GM12878 (cell line): ENCODE data around the gene CCDC51. TPM values are rescaled to one million over a fixed set of nuclear protein-coding genes. Genes with fewer than 3 reads are reported as not detected.

Source experiments
- ATAC-seq: fragments of 200-7000 bp; cut with Tn5 transposase; 3 replicates; pipeline ENCODE4 v1.9.1; 2020; ENCODE audit warnings: mild to moderate bottlenecking, moderate library complexity
- BruUV-seq: library from RNA; stranded (reverse); fragments of 400-500 nt; replicated peaks from 2 replicates; lab custom pipeline; 2021; lab: Mats Ljungman, UMichigan
- CTCF ChIA-PET: fragments of 300-600 bp; sonication (Branson Sonifier 250); formaldehyde crosslinking; extraction: SDS; loops from one replicate; lab custom pipeline; 2021; ENCODE audit warnings: inconsistent platforms; lab: Yijun Ruan, JAX
- POLR2A ChIA-PET: fragments of 350-600 bp; formaldehyde crosslinking; extraction: SDS; loops from one replicate; lab custom pipeline; 2021; ENCODE audit warnings: inconsistent platforms; lab: Charles Lee
- RAD21 ChIA-PET: fragments of 300-600 bp; sonication (Branson Sonifier 250); formaldehyde crosslinking; loops from one replicate; lab custom pipeline; 2023; ENCODE audit warnings: antibody characterized with exemption; ENCODE audit not compliant: unreplicated experiment; lab: Charles Lee
- SMC1A ChIA-PET: fragments of 300-600 bp; sonication (Branson Sonifier 250); formaldehyde crosslinking; loops from one replicate; lab custom pipeline; 2023; ENCODE audit not compliant: unreplicated experiment, uncharacterized antibody; lab: Charles Lee
- DNase-seq: peaks from one replicate; pipeline ENCODE4 v3.0.0-alpha.2; 2011; ENCODE audit warnings: low read depth, low spot score
- FAIRE-seq: peaks from 3 replicates; lab custom pipeline; 2011; peaks lifted over from hg19 to GRCh38; lab: Jason Lieb, UNC
- H2AFZ ChIP-seq: 2 replicates; pipeline ENCODE4 v1.6.0; 2011; ENCODE audit warnings: low read depth, low read length, control low read depth; ENCODE audit not compliant: control insufficient read depth
- H3K27ac ChIP-seq: 2 replicates; pipeline ENCODE4 v1.5.1; 2011; ENCODE audit warnings: control low read depth; ENCODE audit not compliant: control insufficient read depth, insufficient read depth
- H3K27me3 ChIP-seq, 2 experiments: replicated peaks in 1 of 2; 2 replicates each; pipeline versions ENCODE4 v1.6.0 to v1.6.1; 2011; ENCODE audit warnings: low read length in 1 of 2; ENCODE audit not compliant: control insufficient read depth in 2 of 2, insufficient read depth in 2 of 2
- H3K36me3 ChIP-seq, 2 experiments: 2 replicates each; pipeline ENCODE4 v1.5.1; 2011; ENCODE audit warnings: low read length in 1 of 2; ENCODE audit not compliant: control insufficient read depth in 2 of 2, insufficient read depth in 2 of 2
- H3K4me1 ChIP-seq: 2 replicates; pipeline ENCODE4 v1.6.1; 2011; ENCODE audit warnings: mild to moderate bottlenecking, low read length, moderate library complexity, mixed read lengths; ENCODE audit not compliant: control insufficient read depth, insufficient read depth
- H3K4me2 ChIP-seq: 2 replicates; pipeline ENCODE4 v1.6.0; 2011; ENCODE audit warnings: control low read depth; ENCODE audit not compliant: control insufficient read depth, insufficient read depth
- H3K4me3 ChIP-seq: fragments of 200-600 bp; sonication (generic); 2 replicates; pipeline ENCODE4 v1.5.1; 2016
- H3K79me2 ChIP-seq: 2 replicates; pipeline ENCODE4 v1.6.0; 2011; ENCODE audit warnings: low read length; ENCODE audit not compliant: control insufficient read depth, insufficient read depth
- H3K9ac ChIP-seq: 2 replicates; pipeline ENCODE4 v1.8.0; 2011; ENCODE audit warnings: low read length, control low read depth, mixed read lengths; ENCODE audit not compliant: control insufficient read depth, insufficient read depth
- H3K9me3 ChIP-seq: replicated peaks from 3 replicates; pipeline ENCODE4 v1.5.1; 2011; ENCODE audit warnings: mild to moderate bottlenecking, low read length; ENCODE audit not compliant: control insufficient read depth, insufficient read depth
- H4K20me1 ChIP-seq: 2 replicates; pipeline ENCODE4 v1.6.0; 2011; ENCODE audit not compliant: control insufficient read depth, insufficient read depth
- BCL11A ChIP-seq: IDR thresholded peaks from 2 replicates; pipeline ENCODE4 v1.6.1; 2011; ENCODE audit warnings: low read depth, low read length
- BRCA1 ChIP-seq: IDR thresholded peaks from 2 replicates; pipeline ENCODE4 v1.6.1; 2011; ENCODE audit warnings: low read depth, low read length, improper control_type of control experiment
- DPF2 ChIP-seq: fragments of 450-650 bp; IDR thresholded peaks from 2 replicates; pipeline ENCODE4 v1.6.1; 2017; ENCODE audit warnings: mild to moderate bottlenecking
- MYB ChIP-seq: fragments of 150-350 bp; IDR thresholded peaks from 2 replicates; pipeline ENCODE4 v1.6.1; 2014; ENCODE audit warnings: mild to moderate bottlenecking, low read depth, low read length, borderline replicate concordance
- MYC ChIP-seq: IDR thresholded peaks from 2 replicates; pipeline ENCODE4 v1.6.1; 2011; ENCODE audit warnings: mild to moderate bottlenecking, low read length, moderate library complexity, inconsistent platforms; ENCODE audit not compliant: insufficient read depth, insufficient replicate concordance, insufficient read length, severe bottlenecking
- POLR2A ChIP-seq: IDR thresholded peaks from 2 replicates; pipeline ENCODE4 v1.6.1; 2011; ENCODE audit warnings: low read depth, mild to moderate bottlenecking, low read length
- SIX5 ChIP-seq: IDR thresholded peaks from 2 replicates; pipeline ENCODE4 v1.6.1; 2011; ENCODE audit warnings: mild to moderate bottlenecking, low read depth, low read length, moderate library complexity; ENCODE audit not compliant: severe bottlenecking
- SMAD5 ChIP-seq: IDR thresholded peaks from 2 replicates; pipeline ENCODE4 v1.6.1; 2016; ENCODE audit warnings: antibody characterized with exemption, low read depth
- TARDBP ChIP-seq: IDR thresholded peaks from 2 replicates; pipeline ENCODE4 v1.6.1; 2016; ENCODE audit warnings: borderline replicate concordance
- ZBED1 ChIP-seq: IDR thresholded peaks from 2 replicates; pipeline ENCODE4 v1.6.1; 2016; ENCODE audit warnings: borderline replicate concordance
- ZNF217 ChIP-seq: fragments of 450-650 bp; IDR thresholded peaks from 2 replicates; pipeline ENCODE4 v1.6.1; 2017; ENCODE audit warnings: antibody characterized with exemption, mild to moderate bottlenecking
- WGBS: methylation state at CpG from one replicate; pipeline ENCODE4 v1.1.6; 2016; ENCODE audit warnings: low lambda C conversion rate; ENCODE audit not compliant: insufficient replicate concordance, insufficient coverage; ENCODE audit errors: missing lambda C conversion rate; 5-methylcytosine and 5-hydroxymethylcytosine counted together
- in situ Hi-C: fragments of 300-500 bp; cut with MboI; formaldehyde crosslinking; loops from 9 replicates; pipeline ENCODE4 v1.14.3; 2018; ENCODE audit warnings: mixed read lengths
- intact Hi-C: fragments of 100-400 bp; cut with micrococcal nuclease; formaldehyde crosslinking; loops from one replicate; pipeline ENCODE4 v1.14.2; 2022; ENCODE audit not compliant: unreplicated experiment
- polyA plus RNA-seq, 11 experiments: library from polyadenylated mRNA; depleted of rRNA in 4 of 11; unstranded in 6 of 11; stranded (reverse) in 5 of 11; fragments of >200 nt; fragmentation: Nextera tagmentation in 4 of 11; fragmentation: Illumina TruSeq in 1 of 11; extraction: Ambion mirVana in 4 of 11; extraction: Trizol in 1 of 11; gene quantifications; 1 replicate in 1 of 11; 2 replicates in 10 of 11; pipeline versions ENCODE4 v1.2.1 to v1.2.3, GENCODE V29; 2011 to 2016; ENCODE audit warnings: inconsistent platforms in 2 of 11, missing spikeins in 2 of 11, low read depth in 1 of 11
- total RNA-seq, 4 experiments: library from RNA; depleted of rRNA in 3 of 4; stranded (reverse); fragments of >200 nt in 3 of 4; fragmentation: Illumina TruSeq in 1 of 4; extraction: Trizol in 1 of 4; gene quantifications; 2 replicates each; pipeline versions ENCODE4 v1.2.1 to v1.2.3, GENCODE V29; 2013 to 2021
- TF ChIP-seq, protein P1 (sequence below): IDR thresholded peaks from 2 replicates; pipeline ENCODE4 v1.6.1; 2012; ENCODE audit warnings: low read depth, low read length, improper control_type of control experiment

CCDC51 gene
- total and polyA plus RNA-seq, 10 of the 15 experiments (the other 5 are each of a cell fraction or from before 2014, with no cell fraction given): 10.6 to 54.9 (median 28.5) TPM

DNA sequence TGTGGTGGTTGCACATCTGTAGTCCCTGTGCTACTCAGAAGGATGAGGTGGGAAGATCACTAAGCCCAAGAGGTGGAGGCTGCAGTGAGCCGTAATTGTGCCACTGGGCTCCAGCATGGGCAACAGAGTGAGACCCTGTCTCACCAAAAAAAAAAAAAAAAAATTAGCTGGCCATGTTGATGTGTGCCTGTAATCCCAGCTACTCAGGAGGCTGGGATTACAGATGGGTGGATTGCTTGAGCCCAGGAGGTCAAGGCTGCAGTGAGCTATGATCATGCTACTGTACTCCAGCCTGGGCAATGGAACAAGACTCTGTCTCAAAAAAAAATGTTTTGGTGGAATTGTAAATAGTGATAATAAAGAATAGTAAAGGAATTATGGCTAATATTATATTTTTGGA is 16.5 kb upstream of the CCDC51 start:
- Histone ChIP-seq H3K27ac (no peak overlapping the region), H3K4me2 (no peak overlapping the region)
- in situ Hi-C loops: no loop called here
- TF ChIP-seq SMAD5 (no peak), POLR2A (no peak), TARDBP (no peak), MYB (no peak), SIX5 (no peak), BRCA1 (no peak), DPF2 (no peak), ZNF217 (no peak), MYC (no peak), BCL11A (no peak), ZBED1 (no peak)
- TF ChIP-seq, protein P1, sequence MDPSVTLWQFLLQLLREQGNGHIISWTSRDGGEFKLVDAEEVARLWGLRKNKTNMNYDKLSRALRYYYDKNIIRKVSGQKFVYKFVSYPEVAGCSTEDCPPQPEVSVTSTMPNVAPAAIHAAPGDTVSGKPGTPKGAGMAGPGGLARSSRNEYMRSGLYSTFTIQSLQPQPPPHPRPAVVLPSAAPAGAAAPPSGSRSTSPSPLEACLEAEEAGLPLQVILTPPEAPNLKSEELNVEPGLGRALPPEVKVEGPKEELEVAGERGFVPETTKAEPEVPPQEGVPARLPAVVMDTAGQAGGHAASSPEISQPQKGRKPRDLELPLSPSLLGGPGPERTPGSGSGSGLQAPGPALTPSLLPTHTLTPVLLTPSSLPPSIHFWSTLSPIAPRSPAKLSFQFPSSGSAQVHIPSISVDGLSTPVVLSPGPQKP: no peak
- TF ChIP-seq, all 136 proteins: peak for 0
- ATAC-seq: no peak
- H3K9me3 ChIP-seq: no peaks in the 10 kb centered on the region
- DNase-seq: no peak
- no peaks in the 10 kb centered on the region for H3K4me1 ChIP-seq
- CTCF ChIA-PET: interaction anchor here (0.6 to 3.8 kb wide), 2 partner anchors 20 to 56 kb away, joined by 3 to 22 read pairs; no protein-coding TSS in a partner anchor
- intact Hi-C loops: no loop called here
- H4K20me1 ChIP-seq: no peaks in the 10 kb centered on the region
- no peak for FAIRE-seq
- H3K36me3 ChIP-seq: peaks cover 14 to 38% of the 10 kb centered on the region in 2 experiments
- SMC1A ChIA-PET: no interaction called here
- no peak overlapping the region for H3K9ac ChIP-seq
- 100% methylated on average over 1 of the region's 1 CpG for WGBS
- RAD21 ChIA-PET: interaction anchor here (0.6 to 1.4 kb wide), 2 partner anchors 20 to 463 kb away, joined by 3 read pairs; no protein-coding TSS in a partner anchor
- H3K79me2 ChIP-seq: no peaks in the 10 kb centered on the region
- no peaks in the 10 kb centered on the region for H3K27me3 ChIP-seq
- no peak overlapping the region for H2AFZ ChIP-seq
- POLR2A ChIA-PET: no interaction called here
- no peak overlapping the region for H3K4me3 ChIP-seq
- no TSS peak for BruUV-seq
